ENCODE measurements around the gene UIMC1.

- TF ChIP-seq CTCF (IDR thresholded peaks at IDR 0.05) (no peak), POLR2A (IDR thresholded peaks at IDR 0.05) (no peak)
Measured at GRCh38 chr5:176986280-176986679, 20.3 kb downstream of the UIMC1 start.
